K562 (cell line): Measurements from ENCODE around the gene SFSWAP. TPM values are rescaled to one million over a fixed set of nuclear protein-coding genes. Genes with fewer than 3 reads are reported as not detected.

Experiments used
- ATAC-seq: fragments of 200-7000 bp; cut with Tn5 transposase; 3 replicates; pipeline ENCODE4 v1.9.1; 2020; ENCODE audit warnings: moderate library complexity
- BruUV-seq: library from RNA; stranded (reverse); fragments of 400-500 nt; replicated peaks from 2 replicates; lab custom pipeline; 2021; lab: Mats Ljungman, UMichigan
- CTCF ChIA-PET: fragments of 300-600 bp; formaldehyde crosslinking; extraction: SDS; loops from one replicate; lab custom pipeline; 2021; ENCODE audit warnings: low intra/inter-chr PET ratio; lab: Yijun Ruan, JAX
- POLR2A ChIA-PET: fragments of 300-600, 350-650 bp; sonication (Branson Sonifier 250); formaldehyde crosslinking; extraction: SDS; loops from one replicate; lab custom pipeline; 2021; ENCODE audit warnings: antibody characterized with exemption, inconsistent platforms; lab: Yijun Ruan, JAX
- DNase-seq, 4 experiments: peaks; one replicate each; pipeline versions ENCODE4 v3.0.0 to v3.0.0-alpha.2; 2011 to 2018; ENCODE audit warnings: low spot score in 3 of 4, mixed read lengths in 3 of 4; ENCODE audit errors: extremely low read depth in 1 of 4
- FAIRE-seq: peaks from 2 replicates; lab custom pipeline; 2011; peaks lifted over from hg19 to GRCh38; lab: Jason Lieb, UNC
- H2AFZ ChIP-seq: 2 replicates; pipeline ENCODE4 v1.6.0; 2011; ENCODE audit warnings: low read depth, low read length, control low read depth, inconsistent platforms
- H3K27ac ChIP-seq: fragments of 200-600 bp; 3 replicates; pipeline ENCODE4 v1.8.0; 2011; ENCODE audit warnings: low read depth, mild to moderate bottlenecking, control low read depth, inconsistent platforms, low read length, moderate library complexity, mixed read lengths; ENCODE audit errors: extremely low read depth
- H3K27me3 ChIP-seq, 2 experiments: fragments of 300-600 bp in 1 of 2; 2 replicates in 1 of 2; 3 replicates in 1 of 2; pipeline versions ENCODE4 v1.6.0 to v1.8.0; 2011; ENCODE audit warnings: inconsistent platforms in 2 of 2, low read length in 2 of 2, mild to moderate bottlenecking in 1 of 2, mixed read lengths in 1 of 2, moderate library complexity in 1 of 2; ENCODE audit not compliant: control insufficient read depth in 2 of 2, insufficient read depth in 2 of 2
- H3K36me3 ChIP-seq: fragments of 300-600 bp; 3 replicates; pipeline ENCODE4 v1.8.0; 2011; ENCODE audit warnings: mild to moderate bottlenecking, low read length, inconsistent platforms; ENCODE audit not compliant: control insufficient read depth, insufficient read depth
- H3K4me1 ChIP-seq, 2 experiments: fragments of 200-600 bp in 1 of 2; replicated peaks in 1 of 2; 2 replicates in 1 of 2; 3 replicates in 1 of 2; pipeline versions ENCODE4 v1.5.1 to v1.8.0; 2011; ENCODE audit warnings: inconsistent platforms in 2 of 2, low read length in 2 of 2, mild to moderate bottlenecking in 1 of 2, mixed read lengths in 1 of 2, moderate library complexity in 1 of 2; ENCODE audit not compliant: control insufficient read depth in 2 of 2, insufficient read depth in 2 of 2
- H3K4me2 ChIP-seq: 2 replicates; pipeline ENCODE4 v1.6.1; 2011; ENCODE audit warnings: low read length, control low read depth, inconsistent platforms, mixed read lengths; ENCODE audit not compliant: insufficient read depth
- H3K4me3 ChIP-seq: fragments of 200-600 bp; sonication (generic), shearing (Covaris generic); 2 replicates; pipeline ENCODE4 v1.5.1; 2016; ENCODE audit warnings: control low read depth, inconsistent platforms
- H3K79me2 ChIP-seq: fragments of 200-600 bp; 3 replicates; pipeline ENCODE4 v1.8.0; 2011; ENCODE audit warnings: low read length, inconsistent platforms; ENCODE audit not compliant: control insufficient read depth, insufficient read depth
- H3K9ac ChIP-seq, 2 experiments: 2 replicates each; pipeline versions ENCODE4 v1.6.0 to v1.6.1; 2011; ENCODE audit warnings: low read depth in 2 of 2, low read length in 2 of 2, control low read depth in 1 of 2, inconsistent platforms in 1 of 2, mild to moderate bottlenecking in 1 of 2, mixed read lengths in 1 of 2; ENCODE audit not compliant: insufficient read depth in 1 of 2
- H3K9me1 ChIP-seq: one replicate; pipeline ENCODE4 v1.6.0; 2011; ENCODE audit warnings: inconsistent platforms, mild to moderate bottlenecking, low read length, moderate library complexity; ENCODE audit not compliant: control insufficient read depth, insufficient read depth
- H3K9me3 ChIP-seq: replicated peaks from 2 replicates; pipeline ENCODE4 v1.5.1; 2011; ENCODE audit warnings: low read depth, low read length, inconsistent platforms; ENCODE audit not compliant: control insufficient read depth, insufficient read depth
- H4K20me1 ChIP-seq: replicated peaks from 2 replicates; pipeline ENCODE4 v1.6.1; 2011; ENCODE audit warnings: low read length, inconsistent platforms, mixed read lengths; ENCODE audit not compliant: control insufficient read depth, insufficient read depth
- CC2D1A ChIP-seq: fragments of 450-650 bp; IDR thresholded peaks from 2 replicates; pipeline ENCODE4 v1.6.1; 2017; ENCODE audit warnings: mild to moderate bottlenecking
- ELF1 ChIP-seq: fragments of 200-800 bp; sonication (Bioruptor generic); IDR thresholded peaks from 2 replicates; pipeline ENCODE4 v1.6.1; 2016; ENCODE audit warnings: missing genetic modification characterization, missing compliant biosample characterization
- POLR2G ChIP-seq: fragments of 200-400 bp; formaldehyde crosslinking; IDR thresholded peaks from 2 replicates; pipeline ENCODE4 v1.6.1; 2017; ENCODE audit warnings: low read depth, mild to moderate bottlenecking, antibody characterized with exemption, low read length, moderate library complexity
- U2AF1 ChIP-seq: fragments of 200-400 bp; formaldehyde crosslinking; optimal IDR thresholded peaks from 2 replicates; pipeline ENCODE3; 2017; ENCODE audit warnings: mild to moderate bottlenecking, low read depth, low read length, moderate library complexity
- ZBTB33 ChIP-seq: sonication (generic); formaldehyde crosslinking; IDR thresholded peaks from 2 replicates; pipeline ENCODE4 v1.8.1; 2023; ENCODE audit warnings: mild to moderate bottlenecking, missing genetic modification reagents
- WGBS: fragments of 100-300 bp; shearing (Covaris generic); methylation state at CpG from one replicate; pipeline ENCODE4 v1.1.6; 2016; ENCODE audit warnings: low coverage, mixed read lengths; ENCODE audit not compliant: insufficient coverage; ENCODE audit errors: missing lambda C conversion rate; 5-methylcytosine and 5-hydroxymethylcytosine counted together
- in situ Hi-C: fragments of 300-500 bp; cut with MboI; formaldehyde crosslinking; loops from 4 replicates; pipeline ENCODE4 v1.15.0; 2018; ENCODE audit warnings: inconsistent platforms, mixed read lengths
- intact Hi-C: fragments of 100-400 bp; cut with micrococcal nuclease; formaldehyde crosslinking; loops from 2 replicates; pipeline ENCODE4 v1.14.2; 2022
- polyA plus RNA-seq, 8 experiments: library from polyadenylated mRNA; depleted of rRNA in 4 of 8; stranded (reverse) in 5 of 8; unstranded in 3 of 8; fragments of >200 nt; fragmentation: Nextera tagmentation in 2 of 8; fragmentation: Illumina TruSeq in 1 of 8; extraction: Ambion mirVana in 2 of 8; extraction: Trizol in 1 of 8; gene quantifications; 2 replicates each; pipeline versions ENCODE4 v1.2.1 to v1.2.3, GENCODE V29; 2011 to 2014; ENCODE audit warnings: inconsistent platforms in 1 of 8, missing spikeins in 1 of 8
- total RNA-seq, 7 experiments: library from RNA; depleted of rRNA in 6 of 7; stranded (reverse); fragments of >200 nt in 6 of 7; fragmentation: Illumina TruSeq in 2 of 7; extraction: Trizol in 2 of 7; gene quantifications; 2 replicates each; pipeline versions ENCODE4 v1.2.1 to v1.2.3, GENCODE V29; 2011 to 2021; ENCODE audit warnings: low replicate concordance in 1 of 7

SFSWAP gene
- total and polyA plus RNA-seq, 9 of the 15 experiments (the other 6 are each of a cell fraction or from before 2014, with no cell fraction given), result 2.4 to 60.4 (median 32.6) TPM

- BruUV-seq, result no TSS peak
- no peak overlapping the region for H3K4me3 ChIP-seq
- no peak overlapping the region for H3K4me2 ChIP-seq
- TF ChIP-seq CC2D1A (no peak), U2AF1 (no peak), ZBTB33 (peak; percentile 42; the same call in 1 of the 2 replicates), POLR2G (peak; percentile 34; the same call in 1 of the 2 replicates), ELF1 (tag) (no peak)
- no peak for FAIRE-seq
- WGBS, result 40% methylated on average over 13 of the region's 13 CpGs
- DNase-seq, result no peak
- intact Hi-C loops, result loop anchor here (2.0 to 10.0 kb wide), 4 partner anchors 112 to 1072 kb away; partner anchors contain the start of gene EP400
- no peaks in the 10 kb centered on the region for H3K27me3 ChIP-seq
- no peaks in the 10 kb centered on the region for H3K9me3 ChIP-seq
- no peak overlapping the region for H2AFZ ChIP-seq
- CTCF ChIA-PET, result interaction anchor here (0.6 to 1.2 kb wide), 9 partner anchors 112 to 752 kb away, joined by 3 to 8 read pairs (median 4); no protein-coding TSS in a partner anchor
- peaks cover 23% of the 10 kb centered on the region; the same call in 1 of the 2 replicates for H4K20me1 ChIP-seq
- POLR2A ChIA-PET, result interaction anchor here (1.4 kb wide), 1 partner anchor 11 kb away, joined by 4 read pairs; no protein-coding TSS in a partner anchor
- no peaks in the 10 kb centered on the region for H3K79me2 ChIP-seq
- H3K4me1 ChIP-seq, result peaks cover 0 to 59% of the 10 kb centered on the region in 2 experiments; a peak in 3 of 5 replicates
- in situ Hi-C loops, result loop anchor here (10.0 kb wide), 1 partner anchor 732 kb away; no protein-coding TSS in a partner anchor
- no peak overlapping the region for H3K27ac ChIP-seq
- peak overlapping the region in 1 of 2 experiments; percentile 2; a peak in 2 of 4 replicates for H3K9ac ChIP-seq
- H3K9me1 ChIP-seq, result no peaks in the 10 kb centered on the region
- no peak for ATAC-seq
- H3K36me3 ChIP-seq, result no peaks in the 10 kb centered on the region
Observed at GRCh38 chr12:131836714-131837397, 126.0 kb downstream of the SFSWAP start.
